Stomach (tissue), 9 donors: ENCODE measurements around the gene TFDP2. TPM values are rescaled to one million over a fixed set of nuclear protein-coding genes. Genes with fewer than 3 reads are reported as not detected.

ENCODE experiments used
- DNase-seq, 2 donors: peaks; one replicate each; pipeline versions ENCODE4 v3.0.0 to v3.0.0-alpha.2; 2013 to 2019
- H3K27ac ChIP-seq, 5 donors: fragments of 200-600 bp in 4 of 5; sonication (generic) in 4 of 5; one replicate each; pipeline ENCODE4 v1.5.1; 2013 to 2019; ENCODE audit warnings: mild to moderate bottlenecking in 1 of 5, moderate library complexity in 1 of 5
- H3K27me3 ChIP-seq, 3 donors: fragments of 200-600 bp; sonication (generic); one replicate each; pipeline ENCODE4 v1.5.1; 2017 to 2019; ENCODE audit warnings: mixed run types in 1 of 3
- H3K36me3 ChIP-seq, 4 donors: fragments of 200-600 bp; sonication (generic); 1 replicate in 3 of 4; 2 replicates in 1 of 4; pipeline ENCODE4 v1.5.1; 2016 to 2019
- H3K4me1 ChIP-seq, 4 donors: fragments of 200-600 bp; sonication (generic); one replicate each; pipeline ENCODE4 v1.5.1; 2016 to 2019
- H3K4me3 ChIP-seq, 4 donors: fragments of 200-600 bp; sonication (generic) in 3 of 4; one replicate each; pipeline ENCODE4 v1.5.1; 2016 to 2019; ENCODE audit warnings: mild to moderate bottlenecking in 1 of 4
- H3K9me3 ChIP-seq, 4 donors: fragments of 200-600 bp; sonication (generic); one replicate each; pipeline ENCODE4 v1.5.1; 2016 to 2019
- CTCF ChIP-seq, 7 experiments: fragments of 450-650 bp in 4 of 7; fragments of 200-600 bp in 3 of 7; sonication (generic) in 3 of 7; IDR thresholded peaks; one replicate each; pipeline ENCODE4 v1.5.1; 2016 to 2019; ENCODE audit warnings: antibody characterized with exemption in 7 of 7, control low read depth in 2 of 7, mild to moderate bottlenecking in 1 of 7
- EP300 ChIP-seq: sonication (generic); formaldehyde crosslinking; IDR thresholded peaks from one replicate; pipeline ENCODE4 v1.6.1; 2017; ENCODE audit warnings: antibody characterized with exemption
- POLR2A ChIP-seq, 4 donors: fragments of 450-650 bp; IDR thresholded peaks; one replicate each; pipeline ENCODE4 v1.6.1; 2016; ENCODE audit warnings: antibody characterized with exemption in 4 of 4, control low read depth in 2 of 4, mild to moderate bottlenecking in 1 of 4, moderate library complexity in 1 of 4
- POLR2AphosphoS5 ChIP-seq, 3 donors: sonication (generic); formaldehyde crosslinking; IDR thresholded peaks; one replicate each; pipeline ENCODE4 v1.6.1; 2016; ENCODE audit warnings: antibody characterized with exemption in 3 of 3
- WGBS, 5 donors: extraction: QIAGEN DNeasy Blood & Tissue Kit in 3 of 5; methylation state at CpG; one replicate each; pipeline versions ENCODE4 v1.1.5 to v1.1.7; 2013 to 2018; 5-methylcytosine and 5-hydroxymethylcytosine counted together
- intact Hi-C: fragments of 100-400 bp; cut with DNase I; formaldehyde crosslinking; loops from one replicate; pipeline ENCODE4 v1.15.1; 2023; ENCODE audit warnings: low total_unique reads
- polyA plus RNA-seq, 3 donors: library from polyadenylated mRNA; stranded (reverse); fragments of 200-250 nt; gene quantifications; one replicate each; pipeline ENCODE4 v1.2.3, GENCODE V29; 2013
- total RNA-seq, 5 donors: library from RNA; depleted of rRNA; stranded (reverse); fragments of >200 nt; gene quantifications; one replicate each; pipeline versions ENCODE4 v1.1.0 to v1.2.3, GENCODE V29; 2014 to 2016
- donor health status: healthy with polysubstance abuse.
- donor health status: Bipolar disorder and iron deficiency.
- donor health status: healthy.

TFDP2 gene
- total and polyA plus RNA-seq, 8 donors, result 8.7 to 180 (median 55.7) TPM

- no peak overlapping the region for H3K4me3 ChIP-seq
- H3K27me3 ChIP-seq, result no peaks in the 10 kb centered on the region
- no peaks in the 10 kb centered on the region for H3K36me3 ChIP-seq
- H3K27ac ChIP-seq, result no peak overlapping the region
- intact Hi-C loops, result loop anchor here (10.0 kb wide), 1 partner anchor 164 kb away; no protein-coding TSS in a partner anchor
- TF ChIP-seq EP300, result no peak
- no peak for TF ChIP-seq POLR2A (IDR thresholded peaks at IDR 0.05)
- TF ChIP-seq CTCF (IDR thresholded peaks at IDR 0.05), result no peak
- TF ChIP-seq POLR2AphosphoS5 (IDR thresholded peaks at IDR 0.05), result no peak
- peak in 1 of 2 donors; percentile 52 for DNase-seq
- H3K4me1 ChIP-seq, result peaks cover 0 to 28% (median 17%) of the 10 kb centered on the region in 4 donors
- WGBS, 5 donors, result 41 to 65% (median 48%) methylated on average over 3 of the region's 3 CpGs
- no peaks in the 10 kb centered on the region for H3K9me3 ChIP-seq
Measured at GRCh38 chr3:142120707-142121106, 28.6 kb downstream of the TFDP2 start.

- DNase-seq, result no peak
- Histone ChIP-seq H3K27ac (no peak overlapping the region), H3K4me1 (peaks cover 0 to 28% (median 15%) of the 10 kb centered on the region in 4 donors), H3K4me3 (no peak overlapping the region), H3K27me3 (no peaks in the 10 kb centered on the region), H3K9me3 (no peaks in the 10 kb centered on the region), H3K36me3 (no peaks in the 10 kb centered on the region)
- WGBS, 5 donors, result 87 to 97% (median 92%) methylated on average over 3 of the region's 3 CpGs
- intact Hi-C loops, result no loop called here
- TF ChIP-seq POLR2AphosphoS5 (IDR thresholded peaks at IDR 0.05) (no peak), POLR2A (IDR thresholded peaks at IDR 0.05) (no peak), CTCF (IDR thresholded peaks at IDR 0.05) (no peak), EP300 (no peak)
Measured at GRCh38 chr3:142118911-142119310, 30.4 kb downstream of the TFDP2 start.

- Histone ChIP-seq H3K9me3 (no peaks in the 10 kb centered on the region), H3K4me1 (peaks cover 0 to 30% (median 18%) of the 10 kb centered on the region in 4 donors), H3K27ac (no peak overlapping the region), H3K27me3 (no peaks in the 10 kb centered on the region), H3K4me3 (no peak overlapping the region), H3K36me3 (no peaks in the 10 kb centered on the region)
- intact Hi-C loops, result no loop called here
- WGBS, 5 donors, result 38 to 66% (median 63%) methylated on average over 8 of the region's 8 CpGs
- no peak for TF ChIP-seq POLR2AphosphoS5 (IDR thresholded peaks at IDR 0.05)
- peak in 1 of 2 donors; percentile 65 for DNase-seq
Measured at GRCh38 chr3:142117056-142117851, 32.1 kb downstream of the TFDP2 start.

- intact Hi-C loops, result no loop called here
- Histone ChIP-seq H3K9me3 (no peaks in the 10 kb centered on the region), H3K4me3 (no peak overlapping the region), H3K27ac (no peak overlapping the region), H3K36me3 (no peaks in the 10 kb centered on the region), H3K4me1 (peaks cover 0 to 30% (median 18%) of the 10 kb centered on the region in 4 donors), H3K27me3 (no peaks in the 10 kb centered on the region)
- WGBS, 5 donors, result 92 to 94% (median 94%) methylated on average over 4 of the region's 4 CpGs
- no peak for TF ChIP-seq POLR2A (IDR thresholded peaks at IDR 0.05)
- TF ChIP-seq EP300, result no peak
- no peak for TF ChIP-seq CTCF (IDR thresholded peaks at IDR 0.05)
- no peak for TF ChIP-seq POLR2AphosphoS5 (IDR thresholded peaks at IDR 0.05)
- no peak for DNase-seq
Measured at GRCh38 chr3:142115867-142116668, 33.3 kb downstream of the TFDP2 start.
